Measurements from ENCODE around the gene NLGN1. TPM values are rescaled to one million over a fixed set of nuclear protein-coding genes. Genes with fewer than 3 reads are reported as not detected.

NLGN1 gene
- total RNA-seq, 3 donors from 2014 or later (not counting 1 experiment from before 2014, with no cell fraction given), result not detected

GRCh38 chr3:173826416-173826815, 428.9 kb downstream of the NLGN1 start:
- ATAC-seq (no peak), DNase-seq (no peak)
- Histone ChIP-seq H3K27me3 (ENCODE audit: control insufficient read depth, insufficient read depth, low read length) (no peaks in the 10 kb centered on the region), H3K36me3 (ENCODE audit: control insufficient read depth, insufficient read depth, low read length) (no peaks in the 10 kb centered on the region), H3K4me1 (ENCODE audit: control insufficient read depth, insufficient read depth, low read length) (no peaks in the 10 kb centered on the region), H3K27ac (ENCODE audit: low read length) (no peak overlapping the region), H3K4me3 (ENCODE audit: low read length) (no peak overlapping the region), H3K9me3 (ENCODE audit: control insufficient read depth, insufficient read depth, low read length) (no peaks in the 10 kb centered on the region)
- Mint-ChIP-seq H3K9me3 (peaks cover 10 to 13% of the 10 kb centered on the region in 2 donors), H3K27ac (no peak overlapping the region), H3K36me3 (no peaks in the 10 kb centered on the region), H3K4me3 (no peak overlapping the region), H3K4me1 (no peaks in the 10 kb centered on the region), H3K27me3 (ENCODE audit: low read depth in 2 of 2) (no peaks in the 10 kb centered on the region)
- 90% methylated on average over 6 of the region's 6 CpGs for WGBS (ENCODE audit: insufficient coverage)
- intact Hi-C loops (cut with micrococcal nuclease), result no loop called here
- TF ChIP-seq, protein P1, sequence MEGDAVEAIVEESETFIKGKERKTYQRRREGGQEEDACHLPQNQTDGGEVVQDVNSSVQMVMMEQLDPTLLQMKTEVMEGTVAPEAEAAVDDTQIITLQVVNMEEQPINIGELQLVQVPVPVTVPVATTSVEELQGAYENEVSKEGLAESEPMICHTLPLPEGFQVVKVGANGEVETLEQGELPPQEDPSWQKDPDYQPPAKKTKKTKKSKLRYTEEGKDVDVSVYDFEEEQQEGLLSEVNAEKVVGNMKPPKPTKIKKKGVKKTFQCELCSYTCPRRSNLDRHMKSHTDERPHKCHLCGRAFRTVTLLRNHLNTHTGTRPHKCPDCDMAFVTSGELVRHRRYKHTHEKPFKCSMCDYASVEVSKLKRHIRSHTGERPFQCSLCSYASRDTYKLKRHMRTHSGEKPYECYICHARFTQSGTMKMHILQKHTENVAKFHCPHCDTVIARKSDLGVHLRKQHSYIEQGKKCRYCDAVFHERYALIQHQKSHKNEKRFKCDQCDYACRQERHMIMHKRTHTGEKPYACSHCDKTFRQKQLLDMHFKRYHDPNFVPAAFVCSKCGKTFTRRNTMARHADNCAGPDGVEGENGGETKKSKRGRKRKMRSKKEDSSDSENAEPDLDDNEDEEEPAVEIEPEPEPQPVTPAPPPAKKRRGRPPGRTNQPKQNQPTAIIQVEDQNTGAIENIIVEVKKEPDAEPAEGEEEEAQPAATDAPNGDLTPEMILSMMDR (IDR thresholded peaks at IDR 0.05), result no peak

DNA sequence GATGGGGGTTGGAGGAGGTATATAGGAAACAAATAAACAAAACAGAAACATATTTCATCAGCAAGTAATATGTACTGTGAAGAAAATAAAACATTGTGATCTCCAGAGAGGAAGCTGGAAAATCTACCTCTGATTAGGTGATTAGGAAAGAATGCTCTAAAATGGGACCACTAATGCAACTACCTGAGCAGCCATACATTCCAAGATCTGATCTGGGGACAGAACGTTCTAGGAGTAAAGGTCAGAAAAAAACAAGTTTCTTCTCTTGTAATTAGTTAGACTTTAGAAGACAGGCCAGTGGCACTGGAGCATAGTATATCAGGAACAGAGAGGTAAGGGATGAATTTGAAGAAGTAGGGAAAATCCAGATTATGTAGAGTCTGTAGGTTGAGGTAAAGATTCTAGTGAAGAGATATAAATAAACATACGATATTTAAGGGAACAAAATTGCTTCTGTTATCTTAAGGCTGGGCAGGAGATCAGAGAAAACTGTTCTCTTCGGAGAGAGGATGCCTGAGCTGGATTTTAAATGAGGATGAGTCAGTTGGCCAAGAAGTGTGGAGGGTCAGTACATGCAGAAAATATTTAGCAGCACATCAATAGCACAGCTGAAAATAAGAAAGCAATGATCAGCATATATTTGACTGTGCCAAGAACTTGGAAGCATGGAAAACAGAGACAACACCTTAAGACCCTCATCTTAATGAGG, 429.5 kb downstream of the NLGN1 start:
- Histone ChIP-seq H3K4me1 (ENCODE audit: control insufficient read depth, insufficient read depth, low read length) (no peaks in the 10 kb centered on the region), H3K27ac (ENCODE audit: low read length) (no peak overlapping the region), H3K4me3 (ENCODE audit: low read length) (no peak overlapping the region), H3K27me3 (ENCODE audit: control insufficient read depth, insufficient read depth, low read length) (no peaks in the 10 kb centered on the region), H3K36me3 (ENCODE audit: control insufficient read depth, insufficient read depth, low read length) (no peaks in the 10 kb centered on the region), H3K9me3 (ENCODE audit: control insufficient read depth, insufficient read depth, low read length) (no peaks in the 10 kb centered on the region)
- intact Hi-C loops (cut with micrococcal nuclease), result no loop called here
- H3K27me3 Mint-ChIP-seq (ENCODE audit: low read depth in 2 of 2), result no peaks in the 10 kb centered on the region
- H3K36me3 Mint-ChIP-seq, result no peaks in the 10 kb centered on the region
- TF ChIP-seq, protein P1 (IDR thresholded peaks at IDR 0.05), result no peak
- H3K27ac Mint-ChIP-seq, result no peak overlapping the region
- ATAC-seq (no peak), DNase-seq (no peak)
- no peaks in the 10 kb centered on the region for H3K4me1 Mint-ChIP-seq
- H3K9me3 Mint-ChIP-seq, result peaks cover 10 to 13% of the 10 kb centered on the region in 2 donors
- H3K4me3 Mint-ChIP-seq, result no peak overlapping the region
- 90% methylated on average over 3 of the region's 3 CpGs for WGBS (ENCODE audit: insufficient coverage)

- peaks cover 19% of the 10 kb centered on the region in 2 donors for H3K9me3 Mint-ChIP-seq
- Histone ChIP-seq H3K4me1 (ENCODE audit: control insufficient read depth, insufficient read depth, low read length) (no peaks in the 10 kb centered on the region), H3K9me3 (ENCODE audit: control insufficient read depth, insufficient read depth, low read length) (no peaks in the 10 kb centered on the region), H3K27me3 (ENCODE audit: control insufficient read depth, insufficient read depth, low read length) (no peaks in the 10 kb centered on the region), H3K4me3 (ENCODE audit: low read length) (no peak overlapping the region), H3K27ac (ENCODE audit: low read length) (no peak overlapping the region), H3K36me3 (ENCODE audit: control insufficient read depth, insufficient read depth, low read length) (no peaks in the 10 kb centered on the region)
- WGBS (ENCODE audit: insufficient coverage), result 89% methylated on average over 3 of the region's 4 CpGs
- no peaks in the 10 kb centered on the region for H3K4me1 Mint-ChIP-seq
- TF ChIP-seq, protein P1 (IDR thresholded peaks at IDR 0.05), result no peak
- H3K27ac Mint-ChIP-seq, result no peak overlapping the region
- DNase-seq (no peak), ATAC-seq (no peak)
- no peak overlapping the region for H3K4me3 Mint-ChIP-seq
- intact Hi-C loops (cut with micrococcal nuclease), result no loop called here
- H3K27me3 Mint-ChIP-seq (ENCODE audit: low read depth in 2 of 2), result no peaks in the 10 kb centered on the region
- no peaks in the 10 kb centered on the region for H3K36me3 Mint-ChIP-seq
These were observed 441.1 kb downstream of the NLGN1 start for GRCh38 chr3:173838644-173839043.

DNA sequence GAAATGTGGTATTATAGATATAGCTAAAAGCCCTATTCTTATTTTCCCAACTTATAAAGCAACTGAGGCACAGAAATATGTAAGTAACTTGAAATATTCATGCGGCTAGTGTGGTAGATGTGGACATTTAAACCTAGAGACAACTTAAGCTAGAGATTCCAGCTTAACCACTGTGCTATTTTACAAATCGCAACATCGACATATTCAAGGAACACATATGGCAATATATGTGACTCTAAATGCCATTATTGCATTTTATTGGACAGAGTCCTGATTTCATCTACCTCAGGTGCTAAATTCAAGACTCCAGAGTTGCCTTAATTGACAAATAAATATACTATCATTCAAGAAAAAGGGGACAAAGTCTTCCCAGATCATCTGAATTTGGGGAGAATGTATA, 442.3 kb downstream of the NLGN1 start:
- Mint-ChIP-seq H3K27me3 (ENCODE audit: low read depth in 2 of 2) (no peaks in the 10 kb centered on the region), H3K4me1 (no peaks in the 10 kb centered on the region), H3K27ac (no peak overlapping the region), H3K4me3 (no peak overlapping the region), H3K9me3 (peaks cover 17 to 20% of the 10 kb centered on the region in 2 donors), H3K36me3 (no peaks in the 10 kb centered on the region)
- WGBS (ENCODE audit: insufficient coverage), result 100% methylated on average over 2 of the region's 3 CpGs
- Histone ChIP-seq H3K9me3 (ENCODE audit: control insufficient read depth, insufficient read depth, low read length) (no peaks in the 10 kb centered on the region), H3K27me3 (ENCODE audit: control insufficient read depth, insufficient read depth, low read length) (no peaks in the 10 kb centered on the region), H3K36me3 (ENCODE audit: control insufficient read depth, insufficient read depth, low read length) (no peaks in the 10 kb centered on the region), H3K4me3 (ENCODE audit: low read length) (no peak overlapping the region), H3K27ac (ENCODE audit: low read length) (no peak overlapping the region), H3K4me1 (ENCODE audit: control insufficient read depth, insufficient read depth, low read length) (no peaks in the 10 kb centered on the region)
- intact Hi-C loops (cut with micrococcal nuclease), result no loop called here
- TF ChIP-seq, protein P1 (IDR thresholded peaks at IDR 0.05), result no peak
- no peak for DNase-seq
- no peak for ATAC-seq
